Left lung (tissue), 14 donors: Measurements from ENCODE around the gene CLDN7. TPM values are rescaled to one million over a fixed set of nuclear protein-coding genes. Genes with fewer than 3 reads are reported as not detected.

Experiments used
- ATAC-seq: fragments of 200-7000 bp; cut with Tn5 transposase; one replicate; pipeline ENCODE4 v1.9.1; 2020; ENCODE audit warnings: moderate library complexity
- DNase-seq, 4 donors: peaks; one replicate each; pipeline ENCODE4 v3.0.0-alpha.2; 2013 to 2020
- H3K27ac ChIP-seq, 2 donors: fragments of 200-600 bp; sonication (generic) in 1 of 2; one replicate each; pipeline versions ENCODE4 v1.5.0 to v1.8.0; 2020 to 2021
- H3K27me3 ChIP-seq, 2 donors: fragments of 200-600 bp; sonication (generic) in 1 of 2; one replicate each; pipeline versions ENCODE4 v1.5.0 to v1.8.0; 2020 to 2021
- H3K36me3 ChIP-seq, 2 donors: fragments of 200-600 bp; sonication (generic) in 1 of 2; one replicate each; pipeline versions ENCODE4 v1.5.0 to v1.8.0; 2020 to 2021
- H3K4me1 ChIP-seq, 2 donors: fragments of 200-600 bp; one replicate each; pipeline ENCODE4 v1.8.0; 2021
- H3K4me3 ChIP-seq, 2 donors: fragments of 200-600 bp; sonication (generic) in 1 of 2; one replicate each; pipeline versions ENCODE4 v1.5.0 to v1.8.0; 2020 to 2021; ENCODE audit warnings: mild to moderate bottlenecking in 1 of 2
- H3K9me3 ChIP-seq, 2 donors: fragments of 200-600 bp; sonication (generic) in 1 of 2; one replicate each; pipeline versions ENCODE4 v1.5.0 to v1.8.0; 2020 to 2021
- intact Hi-C, 2 donors: fragments of 100-400 bp; cut with DNase I; formaldehyde crosslinking; loops; one replicate each; pipeline versions ENCODE4 v1.11.2 to v1.14.2; 2022
- long read RNA-seq, 12 donors: library from polyadenylated mRNA in 2 of 12; unstranded in 2 of 12; transcript quantifications; one replicate each; pipeline ENCODE4 v2.0.0 and lab custom pipeline, GENCODE V29; 2019 to 2026
- polyA plus RNA-seq, 6 donors: library from polyadenylated mRNA; unstranded; fragments of 120-200 nt; gene quantifications; one replicate each; pipeline ENCODE4 v1.2.1, GENCODE V29; 2013; ENCODE audit not compliant: insufficient read length in 6 of 6
- total RNA-seq, 2 donors: library from RNA; stranded (reverse); fragmentation: NEBNext Ultra II Directional; extraction: Animal tissue kit (Norgen Biotek cat#: 25700); gene quantifications; one replicate each; pipeline ENCODE4 v1.2.1, GENCODE V29; 2021
- TF ChIP-seq, protein P1 (sequence below), 2 donors: fragments of 200-600 bp; sonication (generic) in 1 of 2; IDR thresholded peaks; one replicate each; pipeline versions ENCODE4 v1.5.0 to v1.8.0; 2021; ENCODE audit warnings: antibody characterized with exemption in 2 of 2
- donor health status: DM: no; HTN: yes; CAD: no.
- donor health status: DM: no; HTN: no; CAD: no.

CLDN7 gene, protein sequence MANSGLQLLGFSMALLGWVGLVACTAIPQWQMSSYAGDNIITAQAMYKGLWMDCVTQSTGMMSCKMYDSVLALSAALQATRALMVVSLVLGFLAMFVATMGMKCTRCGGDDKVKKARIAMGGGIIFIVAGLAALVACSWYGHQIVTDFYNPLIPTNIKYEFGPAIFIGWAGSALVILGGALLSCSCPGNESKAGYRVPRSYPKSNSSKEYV
- total RNA-seq = 100 to 1,000 TPM; 187 to 197 TPM
- polyA plus RNA-seq = 10 to 100 TPM; 26.0 to 37.0 (median 34.8) TPM
- long read RNA-seq, donor 1, transcript CLDN7-201 (4 exons, 1,542 nt) = major isoform, 30 of 34 reads
- long read RNA-seq, donor 1, partial matches to known transcripts = 0 of 34 reads
- long read RNA-seq, donor 1, other reads (novel, unspliced or antisense) = 0 of 34 reads
- long read RNA-seq, donor 2, transcript CLDN7-201 (4 exons, 1,542 nt) = major isoform, 15 of 18 reads
- long read RNA-seq, donor 2, partial matches to known transcripts = 0 of 18 reads
- long read RNA-seq, donor 2, other reads (novel, unspliced or antisense) = 0 of 18 reads
- long read RNA-seq, donor 3, transcript CLDN7-201 (4 exons, 1,542 nt) = major isoform, 21 of 25 reads
- long read RNA-seq, donor 3, partial matches to known transcripts = 0 of 25 reads
- long read RNA-seq, donor 3, other reads (novel, unspliced or antisense) = 0 of 25 reads
- long read RNA-seq, donor 4, transcript CLDN7-202 (5 exons, 1,228 nt) = minor isoform, 5 of 87 reads
- long read RNA-seq, donor 4, transcript CLDN7-201 (4 exons, 1,542 nt) = major isoform, 75 of 87 reads
- long read RNA-seq, donor 4, partial matches to known transcripts = 1 of 87 reads
- long read RNA-seq, donor 4, other reads (novel, unspliced or antisense) = 4 of 87 reads
- long read RNA-seq, donor 5, transcript CLDN7-201 (4 exons, 1,542 nt) = major isoform, 22 of 25 reads
- long read RNA-seq, donor 5, partial matches to known transcripts = 0 of 25 reads
- long read RNA-seq, donor 5, other reads (novel, unspliced or antisense) = 0 of 25 reads
- long read RNA-seq, donor 6, transcript CLDN7-201 (4 exons, 1,542 nt) = major isoform, 18 of 24 reads
- long read RNA-seq, donor 6, partial matches to known transcripts = 0 of 24 reads
- long read RNA-seq, donor 6, other reads (novel, unspliced or antisense) = 0 of 24 reads
- long read RNA-seq, donor 7, transcript CLDN7-201 (4 exons, 1,542 nt) = major isoform, 13 of 18 reads
- long read RNA-seq, donor 7, partial matches to known transcripts = 0 of 18 reads
- long read RNA-seq, donor 7, other reads (novel, unspliced or antisense) = 0 of 18 reads
- long read RNA-seq, donor 8, transcript CLDN7-201 (4 exons, 1,542 nt) = major isoform, 11 of 15 reads
- long read RNA-seq, donor 8, partial matches to known transcripts = 0 of 15 reads
- long read RNA-seq, donor 8, other reads (novel, unspliced or antisense) = 0 of 15 reads
- long read RNA-seq, donor 9, partial matches to known transcripts = 0 of 1 reads
- long read RNA-seq, donor 9, other reads (novel, unspliced or antisense) = 0 of 1 reads
- long read RNA-seq, donor 10, transcript CLDN7-207 (3 exons, 485 nt) = minor isoform, 5 of 42 reads
- long read RNA-seq, donor 10, transcript CLDN7-201 (4 exons, 1,542 nt) = major isoform, 33 of 42 reads
- long read RNA-seq, donor 10, partial matches to known transcripts = 1 of 42 reads
- long read RNA-seq, donor 10, other reads (novel, unspliced or antisense) = 1 of 42 reads
- long read RNA-seq, donor 11 = 0 reads
- long read RNA-seq, donor 12, transcript CLDN7-201 (4 exons, 1,542 nt) = major isoform, 23 of 27 reads
- long read RNA-seq, donor 12, partial matches to known transcripts = 0 of 27 reads
- long read RNA-seq, donor 12, other reads (novel, unspliced or antisense) = 0 of 27 reads

DNA sequence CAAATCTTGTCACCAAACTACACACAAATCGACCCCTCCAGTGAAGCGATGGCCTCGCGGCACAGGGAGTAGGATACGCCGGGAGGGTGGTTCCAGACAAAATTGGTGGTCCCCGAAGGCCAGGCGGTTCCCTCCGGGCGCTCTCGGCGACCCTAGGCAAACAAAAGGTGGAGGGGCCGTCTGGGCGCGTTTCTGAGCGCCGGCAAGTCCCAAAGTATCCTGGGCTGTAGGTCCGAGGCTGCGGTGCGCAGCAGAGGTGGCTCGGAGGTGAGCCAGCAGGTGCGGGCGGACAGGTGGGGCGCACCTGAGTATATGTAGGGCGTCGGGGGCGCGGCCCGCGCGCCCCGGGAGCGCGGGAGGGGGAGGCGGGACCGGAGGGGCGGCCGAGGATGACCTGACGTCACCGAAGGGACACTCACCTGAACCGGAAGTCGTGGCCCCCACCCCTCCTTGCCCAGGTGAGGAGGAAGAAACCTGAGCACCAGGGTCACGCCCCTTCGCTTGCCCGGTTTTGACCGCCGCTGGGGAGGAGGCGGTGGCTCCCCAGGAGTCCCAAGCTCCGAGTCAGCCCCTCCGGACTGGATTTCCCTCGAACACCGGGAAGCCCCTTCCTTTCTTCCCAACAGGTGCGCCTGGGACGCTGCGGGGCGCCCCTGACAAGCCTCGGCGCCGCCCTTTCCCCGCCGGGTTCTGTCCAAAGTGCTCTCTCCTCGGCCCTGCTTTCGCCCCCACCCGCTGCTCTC lies at the start of gene CLDN7:
CLDN7 (minus strand) TSS at position 287 of the 743 bp plus-strand sequence. CDS start 435 bp downstream, outside the sequence.
- H3K27ac ChIP-seq = peak within 1 kb of the TSS; percentile 86 to 88
- intact Hi-C loops = no loop called here
- DNase-seq (peak in 3 of 4 donors; percentile 89 to 93 (median 90)), ATAC-seq (peak; percentile 79)
- H3K9me3 ChIP-seq = no peaks in the 10 kb centered on the region
- TF ChIP-seq, protein P1, sequence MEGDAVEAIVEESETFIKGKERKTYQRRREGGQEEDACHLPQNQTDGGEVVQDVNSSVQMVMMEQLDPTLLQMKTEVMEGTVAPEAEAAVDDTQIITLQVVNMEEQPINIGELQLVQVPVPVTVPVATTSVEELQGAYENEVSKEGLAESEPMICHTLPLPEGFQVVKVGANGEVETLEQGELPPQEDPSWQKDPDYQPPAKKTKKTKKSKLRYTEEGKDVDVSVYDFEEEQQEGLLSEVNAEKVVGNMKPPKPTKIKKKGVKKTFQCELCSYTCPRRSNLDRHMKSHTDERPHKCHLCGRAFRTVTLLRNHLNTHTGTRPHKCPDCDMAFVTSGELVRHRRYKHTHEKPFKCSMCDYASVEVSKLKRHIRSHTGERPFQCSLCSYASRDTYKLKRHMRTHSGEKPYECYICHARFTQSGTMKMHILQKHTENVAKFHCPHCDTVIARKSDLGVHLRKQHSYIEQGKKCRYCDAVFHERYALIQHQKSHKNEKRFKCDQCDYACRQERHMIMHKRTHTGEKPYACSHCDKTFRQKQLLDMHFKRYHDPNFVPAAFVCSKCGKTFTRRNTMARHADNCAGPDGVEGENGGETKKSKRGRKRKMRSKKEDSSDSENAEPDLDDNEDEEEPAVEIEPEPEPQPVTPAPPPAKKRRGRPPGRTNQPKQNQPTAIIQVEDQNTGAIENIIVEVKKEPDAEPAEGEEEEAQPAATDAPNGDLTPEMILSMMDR (IDR thresholded peaks at IDR 0.05) = no peak
- peaks cover 3 to 46% of the 10 kb centered on the region in 2 donors for H3K4me1 ChIP-seq
- H3K4me3 ChIP-seq = peak within 1 kb of the TSS; percentile 56 to 59
- peaks cover 10 to 58% of the 10 kb centered on the region in 2 donors for H3K27me3 ChIP-seq
- H3K36me3 ChIP-seq = peaks cover 0 to 30% of the 10 kb centered on the region in 2 donors

DNA sequence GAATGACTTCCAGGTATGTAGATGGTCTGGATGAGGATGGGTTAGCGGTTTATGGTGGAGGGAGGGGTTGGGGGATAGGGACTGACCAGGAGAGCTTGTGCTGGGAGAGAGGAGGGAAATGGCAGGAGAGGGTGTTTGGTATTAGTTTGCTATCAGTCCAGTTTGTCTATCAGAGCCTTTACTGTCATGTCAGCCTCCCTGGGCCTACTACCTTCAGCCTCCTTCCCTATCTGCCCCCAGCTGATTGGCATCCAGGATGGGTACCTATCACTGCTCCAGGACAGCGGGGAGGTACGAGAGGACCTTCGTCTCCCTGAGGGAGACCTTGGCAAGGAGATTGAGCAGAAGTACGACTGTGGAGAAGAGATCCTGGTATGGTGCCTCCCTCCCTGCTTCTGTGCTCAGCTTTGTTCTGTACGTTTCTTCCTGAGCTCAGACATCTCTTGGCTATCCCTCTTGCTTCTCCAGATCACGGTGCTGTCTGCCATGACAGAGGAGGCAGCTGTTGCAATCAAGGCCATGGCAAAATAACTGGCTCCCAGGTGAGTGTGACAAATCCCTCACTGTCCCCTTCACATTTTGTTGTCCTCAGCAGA lies 48.9 kb upstream of the CLDN7 start:
- TF ChIP-seq, protein P1 (IDR thresholded peaks at IDR 0.05) = no peak
- no peak overlapping the region for H3K27ac ChIP-seq
- peaks cover 7 to 52% of the 10 kb centered on the region in 2 donors for H3K36me3 ChIP-seq
- DNase-seq = no peak
- peaks cover 33 to 68% of the 10 kb centered on the region in 2 donors for H3K4me1 ChIP-seq
- H3K4me3 ChIP-seq = no peak overlapping the region
- ATAC-seq = no peak
- H3K27me3 ChIP-seq = no peaks in the 10 kb centered on the region
- H3K9me3 ChIP-seq = no peaks in the 10 kb centered on the region
- intact Hi-C loops = no loop called here

DNA sequence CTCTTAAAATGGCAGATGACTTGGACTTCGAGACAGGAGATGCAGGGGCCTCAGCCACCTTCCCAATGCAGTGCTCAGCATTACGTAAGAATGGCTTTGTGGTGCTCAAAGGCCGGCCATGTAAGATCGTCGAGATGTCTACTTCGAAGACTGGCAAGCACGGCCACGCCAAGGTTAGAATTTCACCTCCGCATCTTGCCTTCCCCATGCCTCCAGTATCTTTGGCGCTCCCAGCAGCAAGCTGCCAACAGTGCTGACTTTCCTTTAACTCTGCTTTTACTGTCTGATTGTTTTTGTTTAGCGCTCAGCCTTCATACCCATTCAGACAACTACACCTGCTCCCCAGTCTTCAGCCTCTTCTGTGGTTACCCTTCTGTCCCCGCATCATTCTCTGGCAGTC lies 47.4 kb upstream of the CLDN7 start:
- ATAC-seq (no peak), DNase-seq (peak in 1 of 4 donors; percentile 20)
- intact Hi-C loops = no loop called here
- Histone ChIP-seq H3K36me3 (peaks cover 7 to 50% of the 10 kb centered on the region in 2 donors), H3K9me3 (no peaks in the 10 kb centered on the region), H3K4me1 (peaks cover 29 to 59% of the 10 kb centered on the region in 2 donors), H3K27ac (peak overlapping the region; percentile 96), H3K4me3 (peak overlapping the region in 1 of 2 donors; percentile 97), H3K27me3 (no peaks in the 10 kb centered on the region)
- TF ChIP-seq, protein P1 (IDR thresholded peaks at IDR 0.05) = no peak
